GM23338 (cell line): ENCODE data around the gene COLEC12. TPM values are rescaled to one million over a fixed set of nuclear protein-coding genes. Genes with fewer than 3 reads are reported as not detected.

Experiments
- ATAC-seq: fragments of 200-7000 bp; cut with Tn5 transposase; 3 replicates; pipeline ENCODE4 v1.9.1; 2020
- DNase-seq: peaks from one replicate; pipeline ENCODE4 v3.0.0-alpha.2; 2015; ENCODE audit warnings: low spot score
- H2AFZ ChIP-seq: fragments of 200-600 bp; sonication (generic); 2 replicates; pipeline ENCODE4 v1.8.0; 2016; ENCODE audit warnings: antibody characterized with exemption, mild to moderate bottlenecking, moderate library complexity
- H3F3A ChIP-seq: fragments of 200-600 bp; sonication (generic); replicated peaks from 2 replicates; pipeline ENCODE4 v1.8.0; 2017; ENCODE audit warnings: antibody characterized with exemption, mixed run types, low read depth
- H3K27ac ChIP-seq: fragments of 200-600 bp; sonication (generic); 2 replicates; pipeline ENCODE4 v1.6.1; 2016; ENCODE audit warnings: low read depth
- H3K27me3 ChIP-seq: fragments of 200-600 bp; sonication (generic); 2 replicates; pipeline ENCODE4 v1.8.0; 2016; ENCODE audit warnings: mild to moderate bottlenecking, mixed run types, moderate library complexity; ENCODE audit not compliant: insufficient read depth
- H3K36me3 ChIP-seq: fragments of 200-600 bp; sonication (generic); 2 replicates; pipeline ENCODE4 v1.8.0; 2016; ENCODE audit warnings: mild to moderate bottlenecking; ENCODE audit not compliant: insufficient read depth
- H3K4me1 ChIP-seq: fragments of 200-600 bp; sonication (generic); 2 replicates; pipeline ENCODE4 v1.8.0; 2016; ENCODE audit warnings: mild to moderate bottlenecking, moderate library complexity; ENCODE audit not compliant: insufficient read depth
- H3K4me2 ChIP-seq: fragments of 200-600 bp; sonication (generic); 2 replicates; pipeline ENCODE4 v1.7.1; 2017; ENCODE audit warnings: mixed run types
- H3K4me3 ChIP-seq: fragments of 200-600 bp; sonication (generic); 2 replicates; pipeline ENCODE4 v1.6.1; 2016; ENCODE audit warnings: mixed run types
- H3K79me2 ChIP-seq: fragments of 200-600 bp; sonication (generic); replicated peaks from 2 replicates; pipeline ENCODE4 v1.8.0; 2017; ENCODE audit warnings: mild to moderate bottlenecking; ENCODE audit not compliant: insufficient read depth
- H3K9me2 ChIP-seq: fragments of 200-600 bp; sonication (generic); 2 replicates; pipeline ENCODE4 v1.8.0; 2017; ENCODE audit not compliant: insufficient read depth
- H4K20me1 ChIP-seq: fragments of 200-600 bp; sonication (generic); replicated peaks from 2 replicates; pipeline ENCODE4 v1.8.0; 2017; ENCODE audit warnings: mild to moderate bottlenecking; ENCODE audit not compliant: insufficient read depth
- H3K27ac Mint-ChIP-seq: 2 replicates; pipeline ENCODE4 v1.8.0; 2020; ENCODE audit warnings: inconsistent platforms, mild to moderate bottlenecking, moderate library complexity, mixed read lengths
- H3K27me3 Mint-ChIP-seq: 3 replicates; pipeline ENCODE4 v1.8.0; 2022; ENCODE audit warnings: low read depth, mild to moderate bottlenecking, moderate library complexity, mixed read lengths, inconsistent platforms; ENCODE audit not compliant: insufficient read depth, poor library complexity
- H3K36me3 Mint-ChIP-seq: 3 replicates; pipeline ENCODE4 v1.8.0; 2021; ENCODE audit warnings: low read depth, mild to moderate bottlenecking, inconsistent platforms, moderate library complexity, mixed read lengths
- H3K4me1 Mint-ChIP-seq: 3 replicates; pipeline ENCODE4 v1.8.0; 2020; ENCODE audit warnings: mild to moderate bottlenecking, inconsistent platforms, mixed read lengths
- H3K4me3 Mint-ChIP-seq: 3 replicates; pipeline ENCODE4 v1.8.0; 2021; ENCODE audit warnings: moderate library complexity, mild to moderate bottlenecking, inconsistent platforms, mixed read lengths
- H3K9me3 Mint-ChIP-seq: 3 replicates; pipeline ENCODE4 v1.8.0; 2020; ENCODE audit warnings: moderate library complexity, mild to moderate bottlenecking, inconsistent platforms, mixed read lengths
- CREB1 ChIP-seq: fragments of 250-450 bp; sonication (Bioruptor Pico); IDR thresholded peaks from 2 replicates; pipeline ENCODE4 v1.5.0; 2020; ENCODE audit warnings: low read depth, mild to moderate bottlenecking, moderate library complexity
- CTCF ChIP-seq, 2 experiments: fragments of 200-600 bp in 1 of 2; sonication (generic) in 1 of 2; conservative IDR thresholded peaks; 2 replicates each; pipeline versions ENCODE4 v1.5.1 to v1.6.1; 2016 to 2017; ENCODE audit warnings: antibody characterized with exemption in 2 of 2, low read depth in 2 of 2, mild to moderate bottlenecking in 2 of 2, moderate library complexity in 1 of 2
- EZH2 ChIP-seq: fragments of 200-600 bp; sonication (generic); IDR thresholded peaks from one replicate; pipeline ENCODE4 v1.8.0; 2017; ENCODE audit warnings: antibody characterized with exemption, mild to moderate bottlenecking, low read depth; ENCODE audit not compliant: unreplicated experiment
- EZH2phosphoT487 ChIP-seq: fragments of 200-600 bp; sonication (generic); IDR thresholded peaks from one replicate; pipeline ENCODE4 v1.8.1; 2018; ENCODE audit warnings: antibody characterized with exemption; ENCODE audit not compliant: unreplicated experiment
- JUNB ChIP-seq: IDR thresholded peaks from one replicate; pipeline ENCODE4 v1.6.1; 2016; ENCODE audit warnings: antibody characterized with exemption; ENCODE audit not compliant: unreplicated experiment
- NANOG ChIP-seq: IDR thresholded peaks from 2 replicates; pipeline ENCODE4 v1.6.1; 2016; ENCODE audit warnings: antibody characterized with exemption, borderline replicate concordance
- POLR2AphosphoS5 ChIP-seq: IDR thresholded peaks from 2 replicates; pipeline ENCODE4 v1.6.1; 2016; ENCODE audit warnings: antibody characterized with exemption, low read depth
- STAT1 ChIP-seq: IDR thresholded peaks from one replicate; pipeline ENCODE4 v1.6.1; 2016; ENCODE audit warnings: antibody characterized with exemption; ENCODE audit not compliant: unreplicated experiment
- ZNF114 ChIP-seq: fragments of 250-450 bp; sonication (Bioruptor Pico); IDR thresholded peaks from 2 replicates; pipeline ENCODE4 v1.5.0; 2020; ENCODE audit warnings: mild to moderate bottlenecking, moderate library complexity
- ZNF331 ChIP-seq: fragments of 250-450 bp; sonication (Bioruptor Pico); IDR thresholded peaks from 2 replicates; pipeline ENCODE4 v1.5.0; 2020; ENCODE audit warnings: low read depth, mild to moderate bottlenecking, moderate library complexity
- polyA plus RNA-seq: library from polyadenylated mRNA; unstranded; fragments of >200 nt; fragmentation: Nextera tagmentation; extraction: Ambion mirVana; gene quantifications from 2 replicates; pipeline ENCODE4 v1.2.1, GENCODE V29; 2016
- total RNA-seq: library from RNA; depleted of rRNA; stranded (reverse); fragments of >200 nt; shearing (Covaris generic); gene quantifications from 2 replicates; pipeline ENCODE4 v1.2.3, GENCODE V29; 2014
- TF ChIP-seq, protein P1 (sequence below): IDR thresholded peaks from one replicate; pipeline ENCODE4 v1.6.1; 2018; ENCODE audit warnings: antibody characterized with exemption; ENCODE audit not compliant: unreplicated experiment
- TF ChIP-seq, protein P2 (sequence below): fragments of 250-450 bp; sonication (Bioruptor Pico); IDR thresholded peaks from 2 replicates; pipeline ENCODE4 v1.5.0; 2020; ENCODE audit warnings: mild to moderate bottlenecking, moderate library complexity
- TF ChIP-seq, protein P3 (sequence below): IDR thresholded peaks from 2 replicates; pipeline ENCODE4 v1.6.1; 2016; ENCODE audit warnings: antibody characterized with exemption

COLEC12 gene
- total and polyA plus RNA-seq, 2 experiments from 2014 or later: 1.1 to 3.2 TPM

GRCh38 chr18:335733-336132, 164.8 kb downstream of the COLEC12 start:
- Histone ChIP-seq H2AFZ (no peak overlapping the region), H3K79me2 (no peaks in the 10 kb centered on the region), H3K4me1 (no peaks in the 10 kb centered on the region), H3K27ac (no peak overlapping the region), H3K4me3 (no peak overlapping the region), H3K4me2 (no peak overlapping the region), H3K27me3 (no peaks in the 10 kb centered on the region), H4K20me1 (no peaks in the 10 kb centered on the region), H3K36me3 (no peaks in the 10 kb centered on the region), H3F3A (no peaks in the 10 kb centered on the region), H3K9me2 (0 out of 2 replicates have a peak, but pooled peaks cover 4% of the 10 kb centered on the region)
- DNase-seq (no peak), ATAC-seq (no peak)
- Mint-ChIP-seq H3K27ac (no peak overlapping the region), H3K4me1 (no peaks in the 10 kb centered on the region), H3K9me3 (no peaks in the 10 kb centered on the region), H3K36me3 (no peaks in the 10 kb centered on the region), H3K4me3 (no peak overlapping the region), H3K27me3 (peaks cover 2% of the 10 kb centered on the region)
- TF ChIP-seq ZNF331 (no peak), POLR2AphosphoS5 (no peak), CTCF (conservative IDR thresholded peaks at IDR 0.05; ENCODE audit: low read depth in 2 of 2) (no peak), STAT1 (no peak), EZH2phosphoT487 (no peak), EZH2 (no peak), CREB1 (CRISPR knock-in tag) (no peak), ZNF114 (no peak), JUNB (no peak), NANOG (no peak)
- TF ChIP-seq, protein P1, sequence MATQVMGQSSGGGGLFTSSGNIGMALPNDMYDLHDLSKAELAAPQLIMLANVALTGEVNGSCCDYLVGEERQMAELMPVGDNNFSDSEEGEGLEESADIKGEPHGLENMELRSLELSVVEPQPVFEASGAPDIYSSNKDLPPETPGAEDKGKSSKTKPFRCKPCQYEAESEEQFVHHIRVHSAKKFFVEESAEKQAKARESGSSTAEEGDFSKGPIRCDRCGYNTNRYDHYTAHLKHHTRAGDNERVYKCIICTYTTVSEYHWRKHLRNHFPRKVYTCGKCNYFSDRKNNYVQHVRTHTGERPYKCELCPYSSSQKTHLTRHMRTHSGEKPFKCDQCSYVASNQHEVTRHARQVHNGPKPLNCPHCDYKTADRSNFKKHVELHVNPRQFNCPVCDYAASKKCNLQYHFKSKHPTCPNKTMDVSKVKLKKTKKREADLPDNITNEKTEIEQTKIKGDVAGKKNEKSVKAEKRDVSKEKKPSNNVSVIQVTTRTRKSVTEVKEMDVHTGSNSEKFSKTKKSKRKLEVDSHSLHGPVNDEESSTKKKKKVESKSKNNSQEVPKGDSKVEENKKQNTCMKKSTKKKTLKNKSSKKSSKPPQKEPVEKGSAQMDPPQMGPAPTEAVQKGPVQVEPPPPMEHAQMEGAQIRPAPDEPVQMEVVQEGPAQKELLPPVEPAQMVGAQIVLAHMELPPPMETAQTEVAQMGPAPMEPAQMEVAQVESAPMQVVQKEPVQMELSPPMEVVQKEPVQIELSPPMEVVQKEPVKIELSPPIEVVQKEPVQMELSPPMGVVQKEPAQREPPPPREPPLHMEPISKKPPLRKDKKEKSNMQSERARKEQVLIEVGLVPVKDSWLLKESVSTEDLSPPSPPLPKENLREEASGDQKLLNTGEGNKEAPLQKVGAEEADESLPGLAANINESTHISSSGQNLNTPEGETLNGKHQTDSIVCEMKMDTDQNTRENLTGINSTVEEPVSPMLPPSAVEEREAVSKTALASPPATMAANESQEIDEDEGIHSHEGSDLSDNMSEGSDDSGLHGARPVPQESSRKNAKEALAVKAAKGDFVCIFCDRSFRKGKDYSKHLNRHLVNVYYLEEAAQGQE: no peak
- TF ChIP-seq, protein P2, sequence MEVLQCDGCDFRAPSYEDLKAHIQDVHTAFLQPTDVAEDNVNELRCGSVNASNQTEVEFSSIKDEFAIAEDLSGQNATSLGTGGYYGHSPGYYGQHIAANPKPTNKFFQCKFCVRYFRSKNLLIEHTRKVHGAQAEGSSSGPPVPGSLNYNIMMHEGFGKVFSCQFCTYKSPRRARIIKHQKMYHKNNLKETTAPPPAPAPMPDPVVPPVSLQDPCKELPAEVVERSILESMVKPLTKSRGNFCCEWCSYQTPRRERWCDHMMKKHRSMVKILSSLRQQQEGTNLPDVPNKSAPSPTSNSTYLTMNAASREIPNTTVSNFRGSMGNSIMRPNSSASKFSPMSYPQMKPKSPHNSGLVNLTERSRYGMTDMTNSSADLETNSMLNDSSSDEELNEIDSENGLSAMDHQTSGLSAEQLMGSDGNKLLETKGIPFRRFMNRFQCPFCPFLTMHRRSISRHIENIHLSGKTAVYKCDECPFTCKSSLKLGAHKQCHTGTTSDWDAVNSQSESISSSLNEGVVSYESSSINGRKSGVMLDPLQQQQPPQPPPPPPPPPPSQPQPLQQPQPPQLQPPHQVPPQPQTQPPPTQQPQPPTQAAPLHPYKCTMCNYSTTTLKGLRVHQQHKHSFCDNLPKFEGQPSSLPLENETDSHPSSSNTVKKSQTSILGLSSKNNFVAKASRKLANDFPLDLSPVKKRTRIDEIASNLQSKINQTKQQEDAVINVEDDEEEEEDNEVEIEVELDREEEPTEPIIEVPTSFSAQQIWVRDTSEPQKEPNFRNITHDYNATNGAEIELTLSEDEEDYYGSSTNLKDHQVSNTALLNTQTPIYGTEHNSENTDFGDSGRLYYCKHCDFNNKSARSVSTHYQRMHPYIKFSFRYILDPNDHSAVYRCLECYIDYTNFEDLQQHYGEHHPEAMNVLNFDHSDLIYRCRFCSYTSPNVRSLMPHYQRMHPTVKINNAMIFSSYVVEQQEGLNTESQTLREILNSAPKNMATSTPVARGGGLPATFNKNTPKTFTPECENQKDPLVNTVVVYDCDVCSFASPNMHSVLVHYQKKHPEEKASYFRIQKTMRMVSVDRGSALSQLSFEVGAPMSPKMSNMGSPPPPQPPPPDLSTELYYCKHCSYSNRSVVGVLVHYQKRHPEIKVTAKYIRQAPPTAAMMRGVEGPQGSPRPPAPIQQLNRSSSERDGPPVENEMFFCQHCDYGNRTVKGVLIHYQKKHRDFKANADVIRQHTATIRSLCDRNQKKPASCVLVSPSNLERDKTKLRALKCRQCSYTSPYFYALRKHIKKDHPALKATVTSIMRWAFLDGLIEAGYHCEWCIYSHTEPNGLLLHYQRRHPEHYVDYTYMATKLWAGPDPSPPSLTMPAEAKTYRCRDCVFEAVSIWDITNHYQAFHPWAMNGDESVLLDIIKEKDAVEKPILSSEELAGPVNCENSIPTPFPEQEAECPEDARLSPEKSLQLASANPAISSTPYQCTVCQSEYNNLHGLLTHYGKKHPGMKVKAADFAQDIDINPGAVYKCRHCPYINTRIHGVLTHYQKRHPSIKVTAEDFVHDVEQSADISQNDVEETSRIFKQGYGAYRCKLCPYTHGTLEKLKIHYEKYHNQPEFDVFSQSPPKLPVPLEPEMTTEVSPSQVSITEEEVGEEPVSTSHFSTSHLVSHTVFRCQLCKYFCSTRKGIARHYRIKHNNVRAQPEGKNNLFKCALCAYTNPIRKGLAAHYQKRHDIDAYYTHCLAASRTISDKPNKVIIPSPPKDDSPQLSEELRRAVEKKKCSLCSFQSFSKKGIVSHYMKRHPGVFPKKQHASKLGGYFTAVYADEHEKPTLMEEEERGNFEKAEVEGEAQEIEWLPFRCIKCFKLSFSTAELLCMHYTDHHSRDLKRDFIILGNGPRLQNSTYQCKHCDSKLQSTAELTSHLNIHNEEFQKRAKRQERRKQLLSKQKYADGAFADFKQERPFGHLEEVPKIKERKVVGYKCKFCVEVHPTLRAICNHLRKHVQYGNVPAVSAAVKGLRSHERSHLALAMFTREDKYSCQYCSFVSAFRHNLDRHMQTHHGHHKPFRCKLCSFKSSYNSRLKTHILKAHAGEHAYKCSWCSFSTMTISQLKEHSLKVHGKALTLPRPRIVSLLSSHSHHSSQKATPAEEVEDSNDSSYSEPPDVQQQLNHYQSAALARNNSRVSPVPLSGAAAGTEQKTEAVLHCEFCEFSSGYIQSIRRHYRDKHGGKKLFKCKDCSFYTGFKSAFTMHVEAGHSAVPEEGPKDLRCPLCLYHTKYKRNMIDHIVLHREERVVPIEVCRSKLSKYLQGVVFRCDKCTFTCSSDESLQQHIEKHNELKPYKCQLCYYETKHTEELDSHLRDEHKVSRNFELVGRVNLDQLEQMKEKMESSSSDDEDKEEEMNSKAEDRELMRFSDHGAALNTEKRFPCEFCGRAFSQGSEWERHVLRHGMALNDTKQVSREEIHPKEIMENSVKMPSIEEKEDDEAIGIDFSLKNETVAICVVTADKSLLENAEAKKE (CRISPR knock-in tag): no peak
- TF ChIP-seq, protein P3, sequence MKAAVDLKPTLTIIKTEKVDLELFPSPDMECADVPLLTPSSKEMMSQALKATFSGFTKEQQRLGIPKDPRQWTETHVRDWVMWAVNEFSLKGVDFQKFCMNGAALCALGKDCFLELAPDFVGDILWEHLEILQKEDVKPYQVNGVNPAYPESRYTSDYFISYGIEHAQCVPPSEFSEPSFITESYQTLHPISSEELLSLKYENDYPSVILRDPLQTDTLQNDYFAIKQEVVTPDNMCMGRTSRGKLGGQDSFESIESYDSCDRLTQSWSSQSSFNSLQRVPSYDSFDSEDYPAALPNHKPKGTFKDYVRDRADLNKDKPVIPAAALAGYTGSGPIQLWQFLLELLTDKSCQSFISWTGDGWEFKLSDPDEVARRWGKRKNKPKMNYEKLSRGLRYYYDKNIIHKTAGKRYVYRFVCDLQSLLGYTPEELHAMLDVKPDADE: no peak
